DOHH2 (cell line): ENCODE data around the gene VPS33A.
A peak's percentile ranks its signal among the peaks of the same experiment; 100 is the strongest.

Experiments used
- H3F3A ChIP-seq: fragments of 200-600 bp; sonication (generic), shearing (Covaris generic); 2 replicates; pipeline ENCODE4 v1.6.0; 2016; ENCODE audit warnings: antibody characterized with exemption, mild to moderate bottlenecking; ENCODE audit not compliant: control insufficient read depth, insufficient read depth
- H3K27ac ChIP-seq: fragments of 200-600 bp; sonication (generic); 2 replicates; pipeline ENCODE4 v1.5.1; 2014; ENCODE audit warnings: low read depth, mild to moderate bottlenecking, low read length, moderate library complexity
- H3K27me3 ChIP-seq: fragments of 200-600 bp; sonication (generic); 2 replicates; pipeline ENCODE4 v1.6.1; 2014; ENCODE audit warnings: mild to moderate bottlenecking, low read length, mixed read lengths; ENCODE audit not compliant: control insufficient read depth
- H3K36me3 ChIP-seq: fragments of 200-600 bp; sonication (generic); 2 replicates; pipeline ENCODE4 v1.6.1; 2014; ENCODE audit warnings: mild to moderate bottlenecking, low read length, moderate library complexity, mixed read lengths; ENCODE audit not compliant: control insufficient read depth
- H3K4me1 ChIP-seq: fragments of 200-600 bp; sonication (generic); 2 replicates; pipeline ENCODE4 v1.6.1; 2014; ENCODE audit warnings: mild to moderate bottlenecking, low read length, mixed read lengths; ENCODE audit not compliant: control insufficient read depth
- H3K4me2 ChIP-seq: fragments of 200-600 bp; sonication (generic); 2 replicates; pipeline ENCODE4 v1.6.0; 2014; ENCODE audit warnings: mild to moderate bottlenecking, low read length, moderate library complexity
- H3K4me3 ChIP-seq: fragments of 200-600 bp; sonication (generic); 2 replicates; pipeline ENCODE4 v1.5.1; 2014; ENCODE audit warnings: mild to moderate bottlenecking, low read length, mixed read lengths
- H3K79me2 ChIP-seq: fragments of 200-600 bp; sonication (generic); 2 replicates; pipeline ENCODE4 v1.6.1; 2014; ENCODE audit warnings: mild to moderate bottlenecking, low read length, mixed read lengths; ENCODE audit not compliant: control insufficient read depth
- H3K9me2 ChIP-seq: fragments of 200-600 bp; sonication (generic); replicated peaks from 2 replicates; pipeline ENCODE4 v1.6.1; 2014; ENCODE audit warnings: mild to moderate bottlenecking, low read length, mixed read lengths; ENCODE audit not compliant: control insufficient read depth
- H3K9me3 ChIP-seq: fragments of 200-600 bp; sonication (generic); 2 replicates; pipeline ENCODE4 v1.6.1; 2014; ENCODE audit warnings: antibody characterized with exemption, low read length, mixed read lengths; ENCODE audit not compliant: control insufficient read depth, insufficient read depth
- H4K20me1 ChIP-seq: fragments of 200-600 bp; sonication (generic); 2 replicates; pipeline ENCODE4 v1.6.0; 2014; ENCODE audit warnings: low read depth, mild to moderate bottlenecking, antibody characterized with exemption, low read length, moderate library complexity; ENCODE audit not compliant: control insufficient read depth, insufficient read depth
- CTCF ChIP-seq: fragments of 200-600 bp; sonication (generic); IDR thresholded peaks from one replicate; pipeline ENCODE4 v1.5.1; 2014; ENCODE audit warnings: antibody characterized with exemption, mild to moderate bottlenecking, low read depth, low read length; ENCODE audit not compliant: poor library complexity, severe bottlenecking
- EZH2phosphoT487 ChIP-seq: fragments of 200-600 bp; sonication (generic); IDR thresholded peaks from 2 replicates; pipeline ENCODE4 v1.6.1; 2017; ENCODE audit warnings: borderline replicate concordance, mild to moderate bottlenecking, antibody characterized with exemption, low read length, moderate library complexity, mixed read lengths

VPS33A gene

DNA sequence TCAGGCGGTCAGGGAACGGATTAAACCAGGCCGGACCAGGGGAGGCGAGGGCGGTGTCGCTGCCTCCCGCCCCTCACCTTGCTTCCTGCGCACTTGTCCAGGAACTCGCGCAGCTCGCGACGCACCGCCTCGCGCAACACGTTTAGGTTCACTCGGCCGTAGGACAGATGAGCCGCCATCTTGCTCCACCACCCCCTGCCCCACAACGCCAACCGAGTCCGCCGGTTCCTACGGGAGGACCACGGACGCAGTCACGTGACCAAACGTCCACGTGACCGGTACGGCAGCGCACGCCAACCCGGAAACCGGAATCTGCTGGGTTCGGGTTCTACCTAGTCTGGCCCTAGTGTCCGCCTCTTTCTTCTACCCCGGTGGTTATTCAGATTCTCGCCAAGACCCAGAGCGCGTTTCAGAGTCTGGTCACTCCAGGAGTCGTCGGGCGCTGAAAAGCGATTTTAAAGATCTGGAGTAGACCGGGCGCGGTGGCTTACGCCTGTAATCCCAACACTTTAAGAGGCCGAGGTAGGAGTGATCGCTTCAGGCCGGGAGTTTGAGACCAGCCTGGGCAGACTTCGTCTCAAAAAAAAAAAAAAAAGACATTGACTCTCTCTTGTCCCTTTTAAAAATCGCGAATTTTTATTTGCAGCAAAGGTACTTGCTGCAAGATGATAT is at the start of gene VPS33A:
TSS of gene VPS33A (minus strand) at position 265 of the 672 bp plus-strand sequence. CDS start at position 179, 86 bp downstream.
- Histone ChIP-seq H3K27me3 (no peaks in the 10 kb centered on the region), H3K9me3 (no peaks in the 10 kb centered on the region)

GRCh38 chr12:122312926-122313325 is 46.6 kb upstream of the VPS33A start:
- no peaks in the 10 kb centered on the region for H3K9me2 ChIP-seq
- no peaks in the 10 kb centered on the region for H3K27me3 ChIP-seq
- H3K4me1 ChIP-seq, result no peaks in the 10 kb centered on the region
- no peaks in the 10 kb centered on the region; the same call in 1 of the 2 replicates for H3K36me3 ChIP-seq
- no peak overlapping the region for H3K4me2 ChIP-seq
- no peaks in the 10 kb centered on the region for H3K9me3 ChIP-seq
- H3K4me3 ChIP-seq, result no peak overlapping the region
- H3K27ac ChIP-seq, result no peak overlapping the region
- H4K20me1 ChIP-seq, result no peaks in the 10 kb centered on the region
- no peaks in the 10 kb centered on the region for H3K79me2 ChIP-seq
- no peaks in the 10 kb centered on the region for H3F3A ChIP-seq
- no peak for TF ChIP-seq CTCF
- TF ChIP-seq EZH2phosphoT487, result no peak

More for the DNA sequence above, at the start of gene VPS33A:
- H3K79me2 ChIP-seq, result peaks cover 16% of the 10 kb centered on the region
- H3K4me1 ChIP-seq, result peaks cover 16% of the 10 kb centered on the region
- peaks cover 11% of the 10 kb centered on the region for H3K36me3 ChIP-seq
- TF ChIP-seq EZH2phosphoT487 (no peak), CTCF (no peak)
- peak within 1 kb of the TSS; percentile 97 for H3K4me3 ChIP-seq
- peak within 1 kb of the TSS; percentile 93 for H3K4me2 ChIP-seq
- peak within 1 kb of the TSS; percentile 70 for H3K27ac ChIP-seq
- H4K20me1 ChIP-seq, result no peaks in the 10 kb centered on the region
- H3F3A ChIP-seq, result peaks cover 3% of the 10 kb centered on the region; the same call in 1 of the 2 replicates
- H3K9me2 ChIP-seq, result no peaks in the 10 kb centered on the region

GRCh38 chr12:122311696-122312095 is 45.4 kb upstream of the VPS33A start:
- H3K4me1 ChIP-seq, result no peaks in the 10 kb centered on the region
- H4K20me1 ChIP-seq, result no peaks in the 10 kb centered on the region
- H3K27me3 ChIP-seq, result no peaks in the 10 kb centered on the region
- no peak overlapping the region for H3K4me2 ChIP-seq
- H3K9me2 ChIP-seq, result no peaks in the 10 kb centered on the region
- no peak overlapping the region for H3K27ac ChIP-seq
- H3K36me3 ChIP-seq, result no peaks in the 10 kb centered on the region; the same call in 1 of the 2 replicates
- no peaks in the 10 kb centered on the region for H3K9me3 ChIP-seq
- TF ChIP-seq CTCF, result no peak
- no peak for TF ChIP-seq EZH2phosphoT487
- no peaks in the 10 kb centered on the region for H3K79me2 ChIP-seq
- no peak overlapping the region for H3K4me3 ChIP-seq
- H3F3A ChIP-seq, result no peaks in the 10 kb centered on the region
